GM12878 (cell line): Measurements from ENCODE around the gene MSL2. TPM values are rescaled to one million over a fixed set of nuclear protein-coding genes. Genes with fewer than 3 reads are reported as not detected.

Source experiments
- ATAC-seq: fragments of 200-7000 bp; cut with Tn5 transposase; 3 replicates; pipeline ENCODE4 v1.9.1; 2020; ENCODE audit warnings: mild to moderate bottlenecking, moderate library complexity
- BruUV-seq: library from RNA; stranded (reverse); fragments of 400-500 nt; replicated peaks from 2 replicates; lab custom pipeline; 2021; lab: Mats Ljungman, UMichigan
- CTCF ChIA-PET: fragments of 300-600 bp; sonication (Branson Sonifier 250); formaldehyde crosslinking; extraction: SDS; loops from one replicate; lab custom pipeline; 2021; ENCODE audit warnings: inconsistent platforms; lab: Yijun Ruan, JAX
- POLR2A ChIA-PET: fragments of 350-600 bp; formaldehyde crosslinking; extraction: SDS; loops from one replicate; lab custom pipeline; 2021; ENCODE audit warnings: inconsistent platforms; lab: Charles Lee
- RAD21 ChIA-PET: fragments of 300-600 bp; sonication (Branson Sonifier 250); formaldehyde crosslinking; loops from one replicate; lab custom pipeline; 2023; ENCODE audit warnings: antibody characterized with exemption; ENCODE audit not compliant: unreplicated experiment; lab: Charles Lee
- SMC1A ChIA-PET: fragments of 300-600 bp; sonication (Branson Sonifier 250); formaldehyde crosslinking; loops from one replicate; lab custom pipeline; 2023; ENCODE audit not compliant: unreplicated experiment, uncharacterized antibody; lab: Charles Lee
- DNase-seq: peaks from one replicate; pipeline ENCODE4 v3.0.0-alpha.2; 2011; ENCODE audit warnings: low read depth, low spot score
- FAIRE-seq: peaks from 3 replicates; lab custom pipeline; 2011; peaks lifted over from hg19 to GRCh38; lab: Jason Lieb, UNC
- H2AFZ ChIP-seq: 2 replicates; pipeline ENCODE4 v1.6.0; 2011; ENCODE audit warnings: low read depth, low read length, control low read depth; ENCODE audit not compliant: control insufficient read depth
- H3K27ac ChIP-seq: 2 replicates; pipeline ENCODE4 v1.5.1; 2011; ENCODE audit warnings: control low read depth; ENCODE audit not compliant: control insufficient read depth, insufficient read depth
- H3K27me3 ChIP-seq, 2 experiments: replicated peaks in 1 of 2; 2 replicates each; pipeline versions ENCODE4 v1.6.0 to v1.6.1; 2011; ENCODE audit warnings: low read length in 1 of 2; ENCODE audit not compliant: control insufficient read depth in 2 of 2, insufficient read depth in 2 of 2
- H3K36me3 ChIP-seq, 2 experiments: 2 replicates each; pipeline ENCODE4 v1.5.1; 2011; ENCODE audit warnings: low read length in 1 of 2; ENCODE audit not compliant: control insufficient read depth in 2 of 2, insufficient read depth in 2 of 2
- H3K4me1 ChIP-seq: 2 replicates; pipeline ENCODE4 v1.6.1; 2011; ENCODE audit warnings: mild to moderate bottlenecking, low read length, moderate library complexity, mixed read lengths; ENCODE audit not compliant: control insufficient read depth, insufficient read depth
- H3K4me2 ChIP-seq: 2 replicates; pipeline ENCODE4 v1.6.0; 2011; ENCODE audit warnings: control low read depth; ENCODE audit not compliant: control insufficient read depth, insufficient read depth
- H3K4me3 ChIP-seq: fragments of 200-600 bp; sonication (generic); 2 replicates; pipeline ENCODE4 v1.5.1; 2016
- H3K79me2 ChIP-seq: 2 replicates; pipeline ENCODE4 v1.6.0; 2011; ENCODE audit warnings: low read length; ENCODE audit not compliant: control insufficient read depth, insufficient read depth
- H3K9ac ChIP-seq: 2 replicates; pipeline ENCODE4 v1.8.0; 2011; ENCODE audit warnings: low read length, control low read depth, mixed read lengths; ENCODE audit not compliant: control insufficient read depth, insufficient read depth
- H3K9me3 ChIP-seq: replicated peaks from 3 replicates; pipeline ENCODE4 v1.5.1; 2011; ENCODE audit warnings: mild to moderate bottlenecking, low read length; ENCODE audit not compliant: control insufficient read depth, insufficient read depth
- H4K20me1 ChIP-seq: 2 replicates; pipeline ENCODE4 v1.6.0; 2011; ENCODE audit not compliant: control insufficient read depth, insufficient read depth
- CHD4 ChIP-seq: fragments of 200-600 bp; sonication (generic); IDR thresholded peaks from 2 replicates; pipeline ENCODE4 v1.6.1; 2016; ENCODE audit warnings: mild to moderate bottlenecking
- E2F8 ChIP-seq: fragments of 450-650 bp; IDR thresholded peaks from 2 replicates; pipeline ENCODE4 v1.6.1; 2018; ENCODE audit warnings: mild to moderate bottlenecking, low read depth, moderate library complexity; ENCODE audit not compliant: partially characterized antibody
- HDAC6 ChIP-seq: fragments of 200-600 bp; sonication (generic); IDR thresholded peaks from one replicate; pipeline ENCODE4 v1.8.0; 2017; ENCODE audit warnings: antibody characterized with exemption; ENCODE audit not compliant: unreplicated experiment
- JUNB ChIP-seq: IDR thresholded peaks from 2 replicates; pipeline ENCODE4 v1.6.1; 2016; ENCODE audit warnings: antibody characterized with exemption, mild to moderate bottlenecking
- KAT2A ChIP-seq: conservative IDR thresholded peaks from 2 replicates; pipeline ENCODE4 v1.6.1; 2011; ENCODE audit warnings: low read depth, low read length; ENCODE audit not compliant: control insufficient read depth
- MTA3 ChIP-seq: IDR thresholded peaks from 2 replicates; pipeline ENCODE4 v1.6.1; 2012; ENCODE audit warnings: low read length, inconsistent platforms, borderline replicate concordance
- MYC ChIP-seq: IDR thresholded peaks from 2 replicates; pipeline ENCODE4 v1.6.1; 2011; ENCODE audit warnings: mild to moderate bottlenecking, low read length, moderate library complexity, inconsistent platforms; ENCODE audit not compliant: insufficient read depth, insufficient replicate concordance, insufficient read length, severe bottlenecking
- NR2F1 ChIP-seq: fragments of 450-650 bp; conservative IDR thresholded peaks from 2 replicates; pipeline ENCODE4 v1.6.1; 2017; ENCODE audit warnings: mild to moderate bottlenecking
- ZSCAN29 ChIP-seq: fragments of 450-650 bp; IDR thresholded peaks from 2 replicates; pipeline ENCODE4 v1.6.1; 2017; ENCODE audit warnings: mild to moderate bottlenecking, moderate library complexity
- WGBS: methylation state at CpG from one replicate; pipeline ENCODE4 v1.1.6; 2016; ENCODE audit warnings: low lambda C conversion rate; ENCODE audit not compliant: insufficient replicate concordance, insufficient coverage; ENCODE audit errors: missing lambda C conversion rate; 5-methylcytosine and 5-hydroxymethylcytosine counted together
- in situ Hi-C: fragments of 300-500 bp; cut with MboI; formaldehyde crosslinking; loops from 9 replicates; pipeline ENCODE4 v1.14.3; 2018; ENCODE audit warnings: mixed read lengths
- intact Hi-C: fragments of 100-400 bp; cut with micrococcal nuclease; formaldehyde crosslinking; loops from one replicate; pipeline ENCODE4 v1.14.2; 2022; ENCODE audit not compliant: unreplicated experiment
- polyA plus RNA-seq, 11 experiments: library from polyadenylated mRNA; depleted of rRNA in 4 of 11; unstranded in 6 of 11; stranded (reverse) in 5 of 11; fragments of >200 nt; fragmentation: Nextera tagmentation in 4 of 11; fragmentation: Illumina TruSeq in 1 of 11; extraction: Ambion mirVana in 4 of 11; extraction: Trizol in 1 of 11; gene quantifications; 1 replicate in 1 of 11; 2 replicates in 10 of 11; pipeline versions ENCODE4 v1.2.1 to v1.2.3, GENCODE V29; 2011 to 2016; ENCODE audit warnings: inconsistent platforms in 2 of 11, missing spikeins in 2 of 11, low read depth in 1 of 11
- total RNA-seq, 4 experiments: library from RNA; depleted of rRNA in 3 of 4; stranded (reverse); fragments of >200 nt in 3 of 4; fragmentation: Illumina TruSeq in 1 of 4; extraction: Trizol in 1 of 4; gene quantifications; 2 replicates each; pipeline versions ENCODE4 v1.2.1 to v1.2.3, GENCODE V29; 2013 to 2021
- TF ChIP-seq, protein P1 (sequence below): IDR thresholded peaks from 2 replicates; pipeline ENCODE4 v1.6.1; 2011; ENCODE audit warnings: mild to moderate bottlenecking, low read depth, low read length, moderate library complexity; ENCODE audit not compliant: insufficient replicate concordance

The MSL2 gene
- total and polyA plus RNA-seq, 10 of the 15 experiments (the other 5 are each of a cell fraction or from before 2014, with no cell fraction given): 3.5 to 31.7 (median 10.5) TPM

- Histone ChIP-seq H3K9ac (no peak overlapping the region), H3K79me2 (peaks cover 97% of the 10 kb centered on the region), H3K36me3 (no peaks in the 10 kb centered on the region; a peak in 1 of 4 replicates), H3K4me1 (peaks cover 6% of the 10 kb centered on the region; the same call in 1 of the 2 replicates), H3K4me3 (no peak overlapping the region), H3K27ac (no peak overlapping the region), H3K4me2 (no peak overlapping the region), H2AFZ (no peak overlapping the region), H3K9me3 (no peaks in the 10 kb centered on the region; the same call in 2 of the 3 replicates), H3K27me3 (no peaks in the 10 kb centered on the region), H4K20me1 (peaks cover 14% of the 10 kb centered on the region)
- DNase-seq (no peak), FAIRE-seq (no peak), ATAC-seq (no peak)
- intact Hi-C loops (no loop called here), in situ Hi-C loops (no loop called here)
- ChIA-PET RAD21 (interaction anchor here (1.0 kb wide), 1 partner anchor 571 kb away, joined by 3 read pairs; the partner anchor contains the start of gene STAG1), CTCF (interaction anchor here (1.1 to 1.2 kb wide), 2 partner anchors 10 to 69 kb away, joined by 3 read pairs; partner anchors contain the start of gene PCCB), SMC1A (interaction anchor here (0.6 to 2.7 kb wide), 5 partner anchors 9 to 1150 kb away, joined by 3 to 14 read pairs (median 3); no protein-coding TSS in a partner anchor), POLR2A (interaction anchor here (1.7 kb wide), 1 partner anchor 13 kb away, joined by 5 read pairs; no protein-coding TSS in a partner anchor)
- no peak for TF ChIP-seq CHD4
- no peak for TF ChIP-seq NR2F1
- TF ChIP-seq MTA3: no peak
- TF ChIP-seq E2F8: no peak
- TF ChIP-seq MYC: no peak
- TF ChIP-seq JUNB: no peak
- TF ChIP-seq ZSCAN29: no peak
- TF ChIP-seq, protein P1, sequence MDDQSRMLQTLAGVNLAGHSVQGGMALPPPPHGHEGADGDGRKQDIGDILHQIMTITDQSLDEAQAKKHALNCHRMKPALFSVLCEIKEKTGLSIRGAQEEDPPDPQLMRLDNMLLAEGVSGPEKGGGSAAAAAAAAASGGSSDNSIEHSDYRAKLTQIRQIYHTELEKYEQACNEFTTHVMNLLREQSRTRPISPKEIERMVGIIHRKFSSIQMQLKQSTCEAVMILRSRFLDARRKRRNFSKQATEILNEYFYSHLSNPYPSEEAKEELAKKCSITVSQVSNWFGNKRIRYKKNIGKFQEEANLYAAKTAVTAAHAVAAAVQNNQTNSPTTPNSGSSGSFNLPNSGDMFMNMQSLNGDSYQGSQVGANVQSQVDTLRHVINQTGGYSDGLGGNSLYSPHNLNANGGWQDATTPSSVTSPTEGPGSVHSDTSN: no peak
- no peak for TF ChIP-seq KAT2A
- TF ChIP-seq HDAC6: no peak
- 73% methylated on average over 8 of the region's 8 CpGs for WGBS
- no TSS peak for BruUV-seq
Observed at GRCh38 chr3:136181741-136182140, 14.4 kb downstream of the MSL2 start.
